Ovary (tissue), 9 donors: ENCODE data around the gene ARHGEF7. TPM values are rescaled to one million over a fixed set of nuclear protein-coding genes. Genes with fewer than 3 reads are reported as not detected.

ENCODE experiments used
- DNase-seq, 5 donors: peaks; one replicate each; pipeline ENCODE4 v3.0.0-alpha.2; 2019 to 2020
- H3K27ac ChIP-seq, 2 donors: fragments of 200-600 bp; one replicate each; pipeline versions ENCODE4 v1.5.1 to v1.8.0; 2019 to 2022
- H3K27me3 ChIP-seq: fragments of 200-600 bp; one replicate; pipeline ENCODE4 v1.8.0; 2022
- H3K36me3 ChIP-seq: fragments of 200-600 bp; sonication (generic); one replicate; pipeline ENCODE4 v1.5.1; 2019
- H3K4me1 ChIP-seq: one replicate; pipeline ENCODE4 v1.8.1; 2013; ENCODE audit warnings: mild to moderate bottlenecking, moderate library complexity; ENCODE audit not compliant: insufficient read depth
- H3K4me3 ChIP-seq: fragments of 200-600 bp; sonication (generic); one replicate; pipeline ENCODE4 v1.5.1; 2017
- H3K9me3 ChIP-seq, 2 donors: fragments of 200-600 bp in 1 of 2; sonication (generic) in 1 of 2; one replicate each; pipeline versions ENCODE4 v1.5.1 to v1.8.1; 2013 to 2019; ENCODE audit warnings: mild to moderate bottlenecking in 1 of 2, moderate library complexity in 1 of 2
- EP300 ChIP-seq: sonication (generic); formaldehyde crosslinking; IDR thresholded peaks from one replicate; pipeline ENCODE4 v1.6.1; 2017; ENCODE audit warnings: antibody characterized with exemption
- POLR2A ChIP-seq: fragments of 450-650 bp; IDR thresholded peaks from one replicate; pipeline ENCODE4 v1.6.1; 2017; ENCODE audit warnings: antibody characterized with exemption, mild to moderate bottlenecking, moderate library complexity
- WGBS, 3 donors: extraction: QIAGEN DNeasy Blood & Tissue Kit in 1 of 3; methylation state at CpG; one replicate each; pipeline versions ENCODE4 v1.1.5 to v1.1.7; 2013 to 2017; 5-methylcytosine and 5-hydroxymethylcytosine counted together
- intact Hi-C, 4 donors: fragments of 100-400 bp; cut with DNase I; formaldehyde crosslinking; loops; one replicate each; pipeline versions ENCODE4 v1.11.0 to v1.15.1; 2022 to 2023
- polyA plus RNA-seq, 2 donors: library from polyadenylated mRNA; stranded (reverse); fragments of 200-250 nt in 1 of 2; fragments of 350-450 nt in 1 of 2; fragmentation: Illumina TruSeq in 1 of 2; extraction: RNeasy Lipid Tissue Mini Kit (QIAGEN cat#74804) in 1 of 2; gene quantifications; one replicate each; pipeline ENCODE4 v1.2.3, GENCODE V29; 2013 to 2014
- total RNA-seq, 7 donors: library from RNA; depleted of rRNA in 2 of 7; stranded (reverse); fragments of >200 nt in 2 of 7; fragmentation: NEBNext Ultra II Directional in 3 of 7; extraction: Animal tissue kit (Norgen Biotek cat#: 25700) in 3 of 7; gene quantifications; one replicate each; pipeline versions ENCODE4 v1.1.0 to v1.2.4, GENCODE V29; 2016 to 2023
- TF ChIP-seq, protein P1 (sequence below), 3 donors: fragments of 450-650 bp in 2 of 3; fragments of 200-600 bp in 1 of 3; IDR thresholded peaks; one replicate each; pipeline versions ENCODE4 v1.5.1 to v1.8.0; 2016 to 2022; ENCODE audit warnings: antibody characterized with exemption in 3 of 3, mild to moderate bottlenecking in 1 of 3
- donor health status: DM: no; HTN: no; CAD: no; lungs with moderate emphysema.
- donor health status: DM: no; HTN: no; CAD: no.
- donor health status: Bipolar disorder and iron deficiency.
- donor health status: DM: yes; HTN: yes; CAD: no.
- donor health status: DM: no; HTN: no; CAD: no.
- donor health status: DM: yes; HTN: yes; CAD: no.

Gene ARHGEF7
- total and polyA plus RNA-seq, 9 donors, result 27.6 to 58.5 (median 52.2) TPM

DNA sequence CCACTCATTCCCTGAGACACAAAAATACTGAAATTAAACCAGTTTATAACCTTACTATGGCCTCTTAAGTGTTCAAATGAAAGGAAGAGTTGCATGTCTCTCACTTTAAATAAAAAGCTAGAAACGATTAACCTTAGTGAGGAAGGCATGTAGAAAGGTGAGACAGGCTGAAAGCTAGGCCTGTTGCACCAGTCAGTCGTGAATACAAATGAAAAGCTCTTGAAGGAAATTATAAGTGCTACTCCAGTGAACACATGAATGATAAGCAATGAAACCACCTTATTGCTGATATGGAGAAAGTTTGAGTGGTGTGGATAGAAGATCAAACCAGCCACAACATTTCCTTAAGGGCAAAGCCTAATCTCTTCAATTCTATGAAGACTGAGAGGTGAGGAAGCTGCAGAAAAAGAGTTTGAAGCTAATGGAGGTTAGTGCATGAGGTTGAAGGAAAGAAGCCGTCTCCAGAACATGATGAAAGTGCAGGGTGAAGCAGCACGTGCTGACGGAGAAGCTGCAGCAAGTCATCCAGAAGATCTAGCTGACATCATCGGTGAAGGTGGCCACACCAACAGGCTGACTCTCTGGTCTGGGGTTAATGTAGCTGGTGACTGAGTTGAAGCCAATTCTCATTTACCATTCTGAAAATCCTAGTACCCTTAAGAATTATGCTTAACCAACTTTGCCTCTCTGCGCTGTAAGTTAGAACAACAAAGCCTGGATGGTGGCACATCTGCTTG is 110.9 kb downstream of the ARHGEF7 start:
- H3K9me3 ChIP-seq, result no peaks in the 10 kb centered on the region
- H3K4me3 ChIP-seq, result no peak overlapping the region
- no peak overlapping the region for H3K27ac ChIP-seq
- intact Hi-C loops, result loop anchor here in 1 of 4 donors (10.0 kb wide), 1 partner anchor 311 kb away; the partner anchor contains the start of gene ANKRD10
- no peak for DNase-seq
- no peaks in the 10 kb centered on the region for H3K27me3 ChIP-seq
- TF ChIP-seq, protein P1, sequence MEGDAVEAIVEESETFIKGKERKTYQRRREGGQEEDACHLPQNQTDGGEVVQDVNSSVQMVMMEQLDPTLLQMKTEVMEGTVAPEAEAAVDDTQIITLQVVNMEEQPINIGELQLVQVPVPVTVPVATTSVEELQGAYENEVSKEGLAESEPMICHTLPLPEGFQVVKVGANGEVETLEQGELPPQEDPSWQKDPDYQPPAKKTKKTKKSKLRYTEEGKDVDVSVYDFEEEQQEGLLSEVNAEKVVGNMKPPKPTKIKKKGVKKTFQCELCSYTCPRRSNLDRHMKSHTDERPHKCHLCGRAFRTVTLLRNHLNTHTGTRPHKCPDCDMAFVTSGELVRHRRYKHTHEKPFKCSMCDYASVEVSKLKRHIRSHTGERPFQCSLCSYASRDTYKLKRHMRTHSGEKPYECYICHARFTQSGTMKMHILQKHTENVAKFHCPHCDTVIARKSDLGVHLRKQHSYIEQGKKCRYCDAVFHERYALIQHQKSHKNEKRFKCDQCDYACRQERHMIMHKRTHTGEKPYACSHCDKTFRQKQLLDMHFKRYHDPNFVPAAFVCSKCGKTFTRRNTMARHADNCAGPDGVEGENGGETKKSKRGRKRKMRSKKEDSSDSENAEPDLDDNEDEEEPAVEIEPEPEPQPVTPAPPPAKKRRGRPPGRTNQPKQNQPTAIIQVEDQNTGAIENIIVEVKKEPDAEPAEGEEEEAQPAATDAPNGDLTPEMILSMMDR (IDR thresholded peaks at IDR 0.05), result no peak
- no peak for TF ChIP-seq EP300
- no peak for TF ChIP-seq POLR2A
- no peaks in the 10 kb centered on the region for H3K36me3 ChIP-seq
- 89 to 94% (median 90%) methylated on average over 7 of the region's 7 CpGs for WGBS, 3 donors
- H3K4me1 ChIP-seq, result peaks cover 4% of the 10 kb centered on the region

DNA sequence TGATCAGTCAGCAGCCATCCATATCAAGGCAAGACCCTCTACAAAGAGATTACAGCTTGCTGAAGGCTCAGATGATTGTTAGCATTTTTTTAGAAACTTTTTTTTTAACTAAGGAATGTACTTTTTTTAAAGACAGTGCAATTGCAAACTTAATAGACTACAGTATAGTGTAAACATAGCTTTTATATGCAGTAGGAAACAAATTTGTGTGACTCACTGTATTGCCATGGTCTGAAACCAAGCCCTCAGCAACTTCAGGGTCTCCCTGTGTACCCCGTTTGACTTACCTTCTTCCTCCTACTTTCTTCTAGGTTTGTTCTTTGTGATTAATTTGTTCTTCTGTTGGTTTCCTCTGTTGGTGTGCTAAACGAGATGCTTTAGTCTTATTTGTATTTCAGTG is 112.3 kb downstream of the ARHGEF7 start:
- no peaks in the 10 kb centered on the region for H3K27me3 ChIP-seq
- no peak for TF ChIP-seq POLR2A
- TF ChIP-seq, protein P1 (IDR thresholded peaks at IDR 0.05), result no peak
- TF ChIP-seq EP300, result no peak
- no peaks in the 10 kb centered on the region for H3K36me3 ChIP-seq
- H3K4me1 ChIP-seq, result peaks cover 4% of the 10 kb centered on the region
- DNase-seq, result no peak
- no peak overlapping the region for H3K27ac ChIP-seq
- H3K9me3 ChIP-seq, result no peaks in the 10 kb centered on the region
- H3K4me3 ChIP-seq, result no peak overlapping the region
- WGBS, 3 donors, result 16 to 31% (median 20%) methylated on average over 2 of the region's 2 CpGs
- intact Hi-C loops, result loop anchor here in 1 of 4 donors (10.0 kb wide), 1 partner anchor 313 kb away; the partner anchor contains the start of gene ANKRD10

DNA sequence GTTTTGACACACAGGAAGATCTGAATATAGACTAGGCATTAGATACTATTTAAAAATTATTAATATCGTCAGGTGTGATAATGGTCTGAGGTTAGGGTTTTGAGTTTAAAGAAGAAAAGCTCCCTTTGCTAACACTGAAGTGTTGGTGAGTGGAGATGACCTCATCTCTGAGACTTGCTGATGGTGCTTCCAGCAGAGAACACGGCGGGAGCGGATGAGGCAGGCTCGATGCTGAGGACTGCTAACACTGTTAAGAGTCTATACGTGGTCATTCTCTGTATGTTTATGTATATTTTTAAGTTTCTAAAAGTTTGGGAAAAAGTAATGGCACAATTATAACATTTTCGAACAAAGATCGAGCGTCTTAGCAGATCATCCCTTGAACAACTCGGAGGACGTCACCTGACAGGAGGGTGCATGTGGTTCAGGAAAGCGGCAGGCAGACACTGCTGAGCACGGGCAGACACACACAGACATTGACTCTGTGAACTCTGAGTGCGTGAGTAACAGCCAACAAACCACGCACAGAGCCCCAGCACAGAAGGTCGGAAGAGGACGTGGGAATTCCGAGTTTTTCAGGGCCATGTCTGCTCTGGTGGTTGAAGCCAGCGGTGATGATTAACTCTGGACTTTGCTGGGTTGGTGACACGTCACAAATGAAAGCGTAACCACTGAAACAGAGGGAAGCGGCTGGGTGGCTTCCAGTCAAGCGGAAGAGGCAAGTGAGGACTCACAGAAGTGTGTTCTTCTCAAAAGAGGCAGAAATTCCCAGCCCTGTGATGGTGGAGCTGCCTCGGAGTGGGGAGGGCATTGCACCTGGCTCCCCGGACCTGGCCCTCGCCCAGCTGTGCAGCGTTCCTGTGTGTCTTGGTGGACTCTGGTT is 113.4 kb downstream of the ARHGEF7 start:
- WGBS, 3 donors, result 88 to 92% (median 90%) methylated on average over 27 of the region's 27 CpGs
- peaks cover 6% of the 10 kb centered on the region for H3K4me1 ChIP-seq
- H3K4me3 ChIP-seq, result no peak overlapping the region
- no peak for TF ChIP-seq EP300
- no peak overlapping the region for H3K27ac ChIP-seq
- no peak for DNase-seq
- H3K36me3 ChIP-seq, result no peaks in the 10 kb centered on the region
- no peaks in the 10 kb centered on the region for H3K27me3 ChIP-seq
- intact Hi-C loops, result loop anchor here in 1 of 4 donors (10.0 kb wide), 1 partner anchor 314 kb away; the partner anchor contains the start of gene ANKRD10
- no peaks in the 10 kb centered on the region for H3K9me3 ChIP-seq

DNA sequence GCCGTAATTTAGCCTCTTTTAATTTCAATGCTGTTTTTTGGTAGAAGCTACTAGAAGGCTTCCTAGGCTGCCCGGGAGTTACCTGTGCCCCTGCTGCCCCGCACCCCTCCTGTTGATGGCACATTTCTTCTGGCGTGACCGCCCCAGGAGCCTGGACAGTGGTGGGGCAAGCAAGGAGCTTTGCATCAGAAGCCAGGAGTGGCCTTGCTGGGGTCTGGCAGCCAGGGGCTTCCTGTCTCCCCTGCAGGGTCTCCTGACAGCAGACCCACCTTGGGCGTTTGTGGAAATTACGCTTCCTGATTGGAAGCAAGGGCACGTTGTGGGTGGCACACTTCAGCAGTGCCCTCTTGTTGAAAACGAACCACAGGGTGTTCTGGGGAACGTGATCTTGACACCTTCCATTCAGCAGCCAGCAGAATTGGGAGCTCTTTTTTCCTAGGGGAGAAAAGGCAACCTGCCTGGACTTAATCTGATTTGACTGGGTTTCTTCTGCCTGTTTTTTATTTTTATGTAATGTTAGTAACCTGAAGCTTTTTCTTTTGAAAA is 115.3 kb downstream of the ARHGEF7 start:
- H3K4me3 ChIP-seq, result no peak overlapping the region
- peaks cover 6% of the 10 kb centered on the region for H3K4me1 ChIP-seq
- 82 to 85% (median 84%) methylated on average over 10 of the region's 10 CpGs for WGBS, 3 donors
- H3K36me3 ChIP-seq, result no peaks in the 10 kb centered on the region
- DNase-seq, result no peak
- TF ChIP-seq, protein P1 (IDR thresholded peaks at IDR 0.05), result no peak
- no peak for TF ChIP-seq EP300
- TF ChIP-seq POLR2A, result no peak
- no peaks in the 10 kb centered on the region for H3K9me3 ChIP-seq
- intact Hi-C loops, result no loop called here
- H3K27me3 ChIP-seq, result no peaks in the 10 kb centered on the region
- no peak overlapping the region for H3K27ac ChIP-seq
